ENCODE measurements around the gene MYL5. TPM values are rescaled to one million over a fixed set of nuclear protein-coding genes. Genes with fewer than 3 reads are reported as not detected.
"Not testable (repeated sequence)": the region's sequence is repeated elsewhere in the genome, so short reads cannot be mapped to it uniquely, and the experiment has no call there.

Gene MYL5
- total RNA-seq, 2 donors from 2014 or later = 14.6 to 25.7 TPM

- DNase-seq (ENCODE audit: low spot score); H3K9me3 ChIP-seq; H3K27me3 ChIP-seq (replicated peaks; ENCODE audit: insufficient read depth); intact Hi-C loops (cut with DNase I); H3K36me3 ChIP-seq; H3K4me3 ChIP-seq; H3K4me1 ChIP-seq (replicated peaks): not testable (repeated sequence)
- peak; percentile 62 for TF ChIP-seq POLR2AphosphoS5 (IDR thresholded peaks at IDR 0.05)
- 81% methylated on average over 12 of the region's 12 CpGs for WGBS
- H3K27ac ChIP-seq = peak overlapping the region; percentile 62 to 82
These were observed 20.1 kb downstream of the MYL5 start for GRCh38 chr4:694341-694940.

- intact Hi-C loops (cut with DNase I) = no loop called here
- DNase-seq (ENCODE audit: low spot score) = no peak
- no peak overlapping the region for H3K4me3 ChIP-seq
- no peaks in the 10 kb centered on the region for H3K27me3 ChIP-seq (replicated peaks; ENCODE audit: insufficient read depth)
- H3K9me3 ChIP-seq = no peaks in the 10 kb centered on the region
- no peak overlapping the region for H3K27ac ChIP-seq
- 77% methylated on average over 27 of the region's 27 CpGs for WGBS
- H3K36me3 ChIP-seq = no peaks in the 10 kb centered on the region
- H3K4me1 ChIP-seq (replicated peaks) = no peaks in the 10 kb centered on the region
- TF ChIP-seq POLR2AphosphoS5 (IDR thresholded peaks at IDR 0.05) (no peak), CTCF (IDR thresholded peaks at IDR 0.05) (no peak), POLR2A (IDR thresholded peaks at IDR 0.05) (no peak)
These were observed 25.7 kb downstream of the MYL5 start for GRCh38 chr4:699816-700580.

- 72% methylated on average over 16 of the region's 16 CpGs for whole genome bisulfite sequencing
- Histone ChIP-seq H3K27ac (no peak overlapping the region), H3K27me3 (replicated peaks; ENCODE audit: insufficient read depth) (no peaks in the 10 kb centered on the region), H3K36me3 (no peaks in the 10 kb centered on the region), H3K4me1 (replicated peaks) (no peaks in the 10 kb centered on the region), H3K4me3 (no peak overlapping the region), H3K9me3 (no peaks in the 10 kb centered on the region)
- no peak for DNase-seq (ENCODE audit: low spot score)
- no peak for TF ChIP-seq POLR2A (IDR thresholded peaks at IDR 0.05)
- no peak for TF ChIP-seq POLR2AphosphoS5 (IDR thresholded peaks at IDR 0.05)
- TF ChIP-seq CTCF (IDR thresholded peaks at IDR 0.05) = no peak
- intact Hi-C loops (cut with DNase I) = no loop called here
These were observed 26.4 kb downstream of the MYL5 start for GRCh38 chr4:700587-701264.

- 76% methylated on average over 7 of the region's 7 CpGs for WGBS
- no peak overlapping the region for H3K4me3 ChIP-seq
- H3K36me3 ChIP-seq = no peaks in the 10 kb centered on the region
- H3K4me1 ChIP-seq (replicated peaks) = no peaks in the 10 kb centered on the region
- H3K9me3 ChIP-seq = no peaks in the 10 kb centered on the region
- DNase-seq (ENCODE audit: low spot score) = no peak
- H3K27ac ChIP-seq = no peak overlapping the region
- no peaks in the 10 kb centered on the region for H3K27me3 ChIP-seq (replicated peaks; ENCODE audit: insufficient read depth)
- TF ChIP-seq CTCF (IDR thresholded peaks at IDR 0.05) (no peak), POLR2AphosphoS5 (IDR thresholded peaks at IDR 0.05) (no peak), POLR2A (IDR thresholded peaks at IDR 0.05) (no peak)
- intact Hi-C loops (cut with DNase I) = no loop called here
These were observed 28.3 kb downstream of the MYL5 start for GRCh38 chr4:702618-703048.

GRCh38 chr4:703336-704197 is 29.2 kb downstream of the MYL5 start:
- WGBS = 86% methylated on average over 10 of the region's 10 CpGs
- H3K4me1 ChIP-seq (replicated peaks) = peaks cover 8% of the 10 kb centered on the region
- H3K4me3 ChIP-seq = no peak overlapping the region
- H3K27me3 ChIP-seq (replicated peaks; ENCODE audit: insufficient read depth) = no peaks in the 10 kb centered on the region
- no peak overlapping the region for H3K27ac ChIP-seq
- no peaks in the 10 kb centered on the region for H3K36me3 ChIP-seq
- TF ChIP-seq CTCF (IDR thresholded peaks at IDR 0.05) = no peak
- TF ChIP-seq POLR2A (IDR thresholded peaks at IDR 0.05) = no peak
- no peak for TF ChIP-seq POLR2AphosphoS5 (IDR thresholded peaks at IDR 0.05)
- intact Hi-C loops (cut with DNase I) = no loop called here
- no peak for DNase-seq (ENCODE audit: low spot score)
- H3K9me3 ChIP-seq = no peaks in the 10 kb centered on the region
